HEK293 (cell line): ENCODE measurements around the gene SMURF2.

Source experiments
- ZNF639 ChIP-seq: fragments of 450-650 bp; formaldehyde crosslinking; IDR thresholded peaks from 2 replicates; pipeline ENCODE4 v1.5.1; 2016; ENCODE audit warnings: missing biosample characterization, missing genetic modification characterization
- ZNF704 ChIP-seq: fragments of 450-650 bp; formaldehyde crosslinking; IDR thresholded peaks from 2 replicates; pipeline ENCODE4 v1.5.1; 2016; ENCODE audit warnings: missing biosample characterization, missing genetic modification characterization

GRCh38 chr17:64505340-64506200 is 156.5 kb downstream of the SMURF2 start:
- no peak for TF ChIP-seq ZNF704 (tag by site-specific recombination)
- TF ChIP-seq ZNF639 (tag by site-specific recombination): peak; percentile 60; the same call in 1 of the 2 replicates
